ENCODE results near the gene MTUS2.

DNA sequence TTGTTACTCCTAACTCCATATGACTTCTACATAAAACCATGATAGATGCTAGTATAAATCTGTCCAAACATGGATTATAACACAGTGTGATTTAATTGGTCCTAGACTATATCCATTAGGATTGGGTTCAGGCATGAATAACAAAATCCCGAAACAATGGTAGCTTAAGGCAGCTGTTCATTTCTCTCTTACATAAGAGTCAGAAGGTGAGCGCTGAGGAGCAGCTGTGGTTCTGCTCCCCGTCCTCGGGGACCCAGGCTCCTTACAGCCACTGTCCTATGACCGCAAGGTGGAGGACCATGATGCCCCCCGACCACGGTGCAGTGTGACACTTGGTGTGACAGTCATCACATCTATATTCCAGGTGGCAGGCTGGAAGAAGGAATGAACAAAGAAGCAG is 629.6 kb downstream of the MTUS2 start:
- TF ChIP-seq, protein P1, sequence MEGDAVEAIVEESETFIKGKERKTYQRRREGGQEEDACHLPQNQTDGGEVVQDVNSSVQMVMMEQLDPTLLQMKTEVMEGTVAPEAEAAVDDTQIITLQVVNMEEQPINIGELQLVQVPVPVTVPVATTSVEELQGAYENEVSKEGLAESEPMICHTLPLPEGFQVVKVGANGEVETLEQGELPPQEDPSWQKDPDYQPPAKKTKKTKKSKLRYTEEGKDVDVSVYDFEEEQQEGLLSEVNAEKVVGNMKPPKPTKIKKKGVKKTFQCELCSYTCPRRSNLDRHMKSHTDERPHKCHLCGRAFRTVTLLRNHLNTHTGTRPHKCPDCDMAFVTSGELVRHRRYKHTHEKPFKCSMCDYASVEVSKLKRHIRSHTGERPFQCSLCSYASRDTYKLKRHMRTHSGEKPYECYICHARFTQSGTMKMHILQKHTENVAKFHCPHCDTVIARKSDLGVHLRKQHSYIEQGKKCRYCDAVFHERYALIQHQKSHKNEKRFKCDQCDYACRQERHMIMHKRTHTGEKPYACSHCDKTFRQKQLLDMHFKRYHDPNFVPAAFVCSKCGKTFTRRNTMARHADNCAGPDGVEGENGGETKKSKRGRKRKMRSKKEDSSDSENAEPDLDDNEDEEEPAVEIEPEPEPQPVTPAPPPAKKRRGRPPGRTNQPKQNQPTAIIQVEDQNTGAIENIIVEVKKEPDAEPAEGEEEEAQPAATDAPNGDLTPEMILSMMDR (conservative IDR thresholded peaks at IDR 0.05 in 1 of 2, IDR thresholded peaks at IDR 0.05 in 1 of 2; ENCODE audit: extremely low read depth in 1 of 2, insufficient read depth in 1 of 2, low read depth in 1 of 2, low read length in 2 of 2) = no peak
- no peak for TF ChIP-seq EZH2 (IDR thresholded peaks at IDR 0.05; ENCODE audit: borderline replicate concordance, low read length)

All from mammary epithelial cell (primary cell).